ENCODE data around the gene NOX3.

NOX3 gene

GRCh38 chr6:155402656-155403304, 52.9 kb downstream of the NOX3 start:
- TF ChIP-seq, protein P1, sequence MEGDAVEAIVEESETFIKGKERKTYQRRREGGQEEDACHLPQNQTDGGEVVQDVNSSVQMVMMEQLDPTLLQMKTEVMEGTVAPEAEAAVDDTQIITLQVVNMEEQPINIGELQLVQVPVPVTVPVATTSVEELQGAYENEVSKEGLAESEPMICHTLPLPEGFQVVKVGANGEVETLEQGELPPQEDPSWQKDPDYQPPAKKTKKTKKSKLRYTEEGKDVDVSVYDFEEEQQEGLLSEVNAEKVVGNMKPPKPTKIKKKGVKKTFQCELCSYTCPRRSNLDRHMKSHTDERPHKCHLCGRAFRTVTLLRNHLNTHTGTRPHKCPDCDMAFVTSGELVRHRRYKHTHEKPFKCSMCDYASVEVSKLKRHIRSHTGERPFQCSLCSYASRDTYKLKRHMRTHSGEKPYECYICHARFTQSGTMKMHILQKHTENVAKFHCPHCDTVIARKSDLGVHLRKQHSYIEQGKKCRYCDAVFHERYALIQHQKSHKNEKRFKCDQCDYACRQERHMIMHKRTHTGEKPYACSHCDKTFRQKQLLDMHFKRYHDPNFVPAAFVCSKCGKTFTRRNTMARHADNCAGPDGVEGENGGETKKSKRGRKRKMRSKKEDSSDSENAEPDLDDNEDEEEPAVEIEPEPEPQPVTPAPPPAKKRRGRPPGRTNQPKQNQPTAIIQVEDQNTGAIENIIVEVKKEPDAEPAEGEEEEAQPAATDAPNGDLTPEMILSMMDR (conservative IDR thresholded peaks at IDR 0.05): no peak
- H3K27ac ChIP-seq: no peak overlapping the region

DNA sequence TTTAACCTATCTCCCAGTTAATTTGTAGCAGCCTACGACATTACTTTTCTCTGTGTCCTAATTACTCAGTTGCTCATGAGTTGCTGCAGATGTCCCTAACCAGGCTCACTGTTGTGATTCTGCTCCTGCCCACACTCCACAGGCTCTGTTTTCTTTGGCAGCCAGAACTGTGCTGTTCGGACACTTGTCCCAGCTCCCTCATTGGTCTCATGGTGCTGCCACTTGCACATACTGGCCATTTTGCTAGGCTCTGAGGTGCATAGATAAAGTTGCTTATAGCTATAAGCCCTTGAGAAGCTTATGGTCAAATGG, 55.0 kb downstream of the NOX3 start:
- no peak overlapping the region for H3K27ac ChIP-seq
- TF ChIP-seq, protein P1 (conservative IDR thresholded peaks at IDR 0.05): no peak

GRCh38 chr6:155399745-155400653, 55.6 kb downstream of the NOX3 start:
- no peak overlapping the region for H3K27ac ChIP-seq
- TF ChIP-seq, protein P1 (conservative IDR thresholded peaks at IDR 0.05): no peak

DNA sequence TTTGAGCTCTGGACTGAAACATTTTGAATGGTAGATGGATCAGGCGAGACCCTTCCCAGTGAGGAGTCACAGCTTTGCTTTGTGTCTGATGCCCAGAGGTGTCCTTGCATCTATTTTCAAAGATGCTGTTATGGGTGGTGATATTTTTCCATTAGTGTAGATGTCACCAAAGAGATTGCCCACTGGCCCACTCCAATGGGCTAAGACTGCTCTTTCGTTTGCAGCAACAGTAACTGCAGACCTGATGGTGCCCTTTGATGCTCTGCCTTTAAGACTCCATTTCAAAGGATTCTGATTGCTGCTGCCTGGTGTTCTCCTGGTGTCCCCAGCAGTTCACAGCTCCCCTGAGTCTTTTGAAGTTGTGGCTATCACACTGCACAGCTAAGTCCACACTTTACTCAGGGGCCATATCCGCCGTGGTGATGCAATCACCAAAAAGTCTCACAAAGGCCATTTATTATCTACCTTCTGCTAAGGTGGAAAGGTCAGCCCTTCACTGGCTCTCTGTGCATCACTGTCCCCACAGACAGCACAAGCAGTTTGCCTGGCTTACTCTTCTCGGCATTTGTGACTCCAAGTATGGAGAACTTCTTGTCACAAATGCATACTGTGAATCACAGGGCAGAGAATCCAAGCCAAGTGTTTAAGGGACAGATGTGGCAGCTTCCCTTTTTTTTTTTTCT, 56.4 kb downstream of the NOX3 start:
- no peak overlapping the region for H3K27ac ChIP-seq
- TF ChIP-seq, protein P1 (conservative IDR thresholded peaks at IDR 0.05): no peak

DNA sequence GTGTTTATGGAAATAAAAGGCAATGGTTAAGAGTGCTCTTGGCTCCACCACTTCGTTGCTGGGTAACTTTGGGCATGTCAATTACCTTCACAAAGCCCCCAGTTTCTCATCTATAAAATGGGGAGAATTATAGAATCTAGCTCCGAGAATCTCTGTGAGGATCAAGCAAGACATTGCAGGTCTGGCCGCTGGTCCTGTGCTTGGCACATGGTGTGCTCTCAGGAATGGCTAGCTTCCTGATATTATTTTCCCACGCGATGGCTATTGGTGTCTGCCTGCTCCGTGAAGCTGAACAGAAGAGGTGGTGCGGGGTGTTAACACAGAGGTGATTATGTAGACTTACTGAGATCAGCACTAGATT, 57.0 kb downstream of the NOX3 start:
- TF ChIP-seq, protein P1 (conservative IDR thresholded peaks at IDR 0.05): no peak
- H3K27ac ChIP-seq: no peak overlapping the region

GRCh38 chr6:155398221-155398620, 57.4 kb downstream of the NOX3 start:
- no peak overlapping the region for H3K27ac ChIP-seq
- TF ChIP-seq, protein P1 (conservative IDR thresholded peaks at IDR 0.05): no peak

GRCh38 chr6:155397172-155397705, 58.4 kb downstream of the NOX3 start:
- H3K27ac ChIP-seq: no peak overlapping the region
- TF ChIP-seq, protein P1 (conservative IDR thresholded peaks at IDR 0.05): no peak
